CD4-positive, alpha-beta T cell treated with Interleukin-15 for 4 hours (primary cell): ENCODE data around the gene PLA2G1B.
"Not testable (repeated sequence)": the region's sequence is repeated elsewhere in the genome, so short reads cannot be mapped to it uniquely, and the experiment has no call there.

Source experiments
- DNase-seq: peaks from one replicate; pipeline ENCODE4 v3.0.0-alpha.2; 2020; ENCODE audit warnings: low spot score

The PLA2G1B gene

DNA sequence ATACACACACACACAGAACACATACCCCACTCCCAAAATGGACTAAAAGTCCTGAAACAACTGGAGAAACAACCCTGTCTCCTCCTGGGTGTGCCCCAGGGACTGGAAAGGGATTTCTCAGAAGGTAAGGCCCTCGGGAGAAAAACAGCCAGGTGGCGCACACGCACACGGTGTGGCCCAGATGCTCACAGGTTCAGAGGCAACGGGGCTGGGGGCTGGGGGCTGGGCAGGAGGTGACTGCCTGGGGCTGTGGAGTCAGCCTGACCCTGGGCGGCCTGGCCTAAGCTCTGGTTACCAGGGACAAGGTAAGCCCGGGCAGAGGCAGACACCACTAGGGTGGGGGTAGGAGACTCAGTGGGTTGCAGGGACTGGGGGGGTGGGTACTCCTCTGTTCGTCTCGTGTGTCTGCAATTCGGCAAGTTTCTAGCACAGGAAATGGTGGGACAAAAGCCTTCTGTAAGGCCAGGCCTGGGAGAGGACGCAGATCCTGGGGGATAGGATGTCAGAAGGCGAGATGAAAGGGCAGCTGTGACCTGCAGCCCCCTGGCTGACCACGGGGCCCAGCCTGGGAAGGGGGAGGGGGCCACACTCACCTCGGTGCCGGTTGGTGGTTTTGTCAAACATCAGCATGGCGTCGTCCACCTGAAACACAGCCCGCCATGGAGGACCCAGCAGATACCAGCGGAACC lies 31.0 kb upstream of the PLA2G1B start:
- no peak for DNase-seq

DNA sequence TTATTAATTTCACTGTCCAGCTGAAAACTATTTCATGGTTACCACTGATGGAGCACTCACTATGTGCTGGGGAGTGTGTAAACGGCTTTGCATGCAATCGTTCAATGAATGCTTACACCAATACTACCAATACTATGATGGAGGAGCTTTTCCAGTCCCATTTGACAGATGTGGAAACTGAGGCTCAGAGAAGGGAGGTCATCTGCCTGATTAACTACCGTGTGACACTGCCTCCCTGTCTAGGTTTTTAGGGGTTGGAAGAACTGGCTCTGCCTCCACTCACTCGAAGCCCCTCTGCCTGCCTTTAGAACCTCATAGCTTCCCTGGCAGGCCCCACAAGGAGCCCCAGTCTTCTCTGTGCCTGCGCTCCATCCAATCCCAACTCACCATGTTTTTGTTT lies 29.5 kb upstream of the PLA2G1B start:
- no peak for DNase-seq

GRCh38 chr12:120356567-120357030 lies 29.0 kb upstream of the PLA2G1B start:
- peak; percentile 69 for DNase-seq

DNA sequence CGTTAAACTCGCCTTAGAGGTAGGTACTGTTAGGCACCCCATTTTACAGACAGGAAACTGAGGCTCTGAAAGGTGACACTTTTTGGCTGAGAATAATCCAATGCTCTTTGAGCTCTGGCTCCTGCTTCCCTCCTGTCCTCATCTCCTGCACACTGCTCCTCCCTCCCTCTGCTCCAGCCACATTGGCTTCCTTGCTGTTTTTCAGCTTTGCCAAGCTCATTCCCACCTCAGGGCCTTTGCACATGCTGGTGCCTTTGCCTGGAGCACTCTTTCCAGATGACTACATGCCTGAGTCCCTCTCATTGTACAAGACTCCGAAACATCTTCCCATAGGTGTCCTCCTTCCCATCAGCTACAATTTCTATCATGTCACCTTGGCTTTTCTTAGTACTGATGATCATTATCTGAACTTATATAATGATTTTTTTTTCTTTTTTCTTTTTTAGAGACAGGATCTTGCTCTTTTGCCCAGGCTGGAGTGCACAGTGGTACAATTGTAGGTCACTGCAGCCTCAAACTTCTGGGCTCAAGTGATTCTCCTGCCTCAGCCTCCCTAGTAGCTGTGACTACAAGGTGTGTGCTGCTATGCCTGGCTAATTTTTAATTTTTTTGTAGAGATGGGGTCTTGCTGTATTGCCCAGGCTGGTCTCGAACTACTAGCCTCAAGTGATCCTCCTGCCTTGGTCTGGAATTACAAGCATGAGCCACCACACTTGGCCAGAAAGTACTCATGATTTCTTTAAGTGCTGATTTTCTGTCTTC lies 26.2 kb upstream of the PLA2G1B start:
- DNase-seq, result no peak

DNA sequence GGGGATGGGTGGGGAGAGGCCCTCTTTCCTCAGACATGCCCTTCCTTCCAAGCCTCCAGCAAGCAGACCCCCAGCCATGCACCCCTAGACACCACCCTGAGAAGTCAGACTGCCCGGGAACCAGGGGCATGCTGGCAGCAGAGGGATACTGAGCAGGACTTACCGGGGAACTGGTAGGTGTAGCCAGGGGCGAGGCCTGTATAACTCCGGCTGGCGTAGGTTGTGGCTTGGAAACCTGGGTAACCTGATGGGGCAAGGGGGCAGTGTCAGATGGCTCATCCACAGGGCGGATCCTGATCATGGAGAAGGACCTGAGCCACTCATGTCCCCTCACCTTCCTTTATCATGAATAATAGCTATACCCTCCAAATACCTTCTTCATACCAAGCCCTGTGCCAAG lies 25.6 kb upstream of the PLA2G1B start:
- DNase-seq, result no peak

DNA sequence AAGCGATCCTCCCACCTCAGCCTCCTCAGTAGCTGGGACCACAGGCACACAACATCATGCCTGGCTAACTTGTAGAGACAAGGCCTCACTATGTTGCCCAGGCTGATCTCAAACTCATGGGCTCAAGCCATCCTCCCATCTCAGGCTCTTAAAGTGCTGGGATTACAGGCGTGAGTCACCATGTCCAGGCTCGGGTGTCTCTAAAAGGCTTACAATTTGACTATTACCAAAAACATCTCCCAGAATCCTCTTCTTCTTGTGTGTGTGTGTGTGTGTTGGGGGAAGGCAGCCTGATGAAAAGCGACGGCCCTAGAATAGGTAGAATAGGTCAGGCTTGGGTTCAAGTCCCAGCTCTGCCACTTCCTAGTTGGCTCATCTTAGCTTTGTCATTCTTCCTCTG lies 24.5 kb upstream of the PLA2G1B start:
- DNase-seq, result no peak

DNA sequence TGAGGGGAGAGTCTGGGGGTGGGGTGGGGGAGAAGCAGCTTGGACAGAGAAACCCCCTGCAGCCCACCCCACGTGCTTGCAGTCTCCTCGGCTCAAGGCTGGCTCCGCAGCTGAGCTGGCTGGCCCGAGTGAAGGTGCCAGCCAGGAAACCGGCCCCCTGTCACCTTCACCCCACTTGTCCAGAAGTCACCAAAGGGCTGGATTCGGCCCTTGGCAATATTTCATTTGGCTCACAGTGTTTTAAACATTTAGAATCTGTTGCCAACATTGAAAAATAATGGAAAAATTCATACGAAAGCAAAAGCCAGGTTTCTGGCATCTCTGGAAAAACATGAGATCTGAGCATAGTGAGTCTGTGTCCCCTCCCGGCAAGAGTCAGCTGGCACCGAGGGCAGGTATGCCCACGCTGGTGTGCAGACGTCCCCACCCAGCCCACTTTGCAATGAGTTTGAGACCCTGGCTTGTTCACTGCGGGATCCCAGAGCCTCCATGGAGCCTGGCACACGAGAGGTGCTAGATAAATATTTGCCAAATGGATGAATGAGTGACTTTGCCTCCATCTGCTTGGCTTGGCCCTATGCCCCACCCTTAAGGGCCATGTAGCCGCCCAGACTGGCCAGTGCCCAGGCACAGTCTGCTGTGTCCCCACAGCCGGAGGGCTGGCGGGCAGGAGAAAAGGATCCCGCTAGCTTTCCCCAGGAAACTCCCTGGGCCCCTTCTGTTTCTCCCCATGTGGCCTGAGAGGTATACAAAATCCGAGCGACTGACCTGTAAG lies 23.2 kb upstream of the PLA2G1B start:
- no peak for DNase-seq

DNA sequence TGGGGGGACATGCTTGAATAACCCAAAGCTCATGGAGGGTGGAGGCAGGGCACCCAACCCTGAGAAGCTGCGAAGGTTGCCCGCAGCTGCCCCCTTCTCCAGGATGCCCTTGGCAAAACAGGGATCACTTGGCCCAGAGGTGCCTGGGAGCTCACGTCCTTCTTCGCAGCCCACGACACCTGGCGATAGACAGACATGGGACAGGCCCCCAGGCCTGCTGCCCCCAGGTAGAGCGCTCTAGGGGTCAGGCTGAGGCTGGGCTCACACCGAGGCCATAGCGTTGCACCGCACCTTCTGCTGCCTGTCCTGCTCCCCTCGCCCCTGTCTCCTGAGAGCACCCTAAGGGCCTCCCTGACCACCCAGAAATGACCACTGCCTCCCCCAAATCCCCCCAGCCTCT lies 20.2 kb upstream of the PLA2G1B start:
- DNase-seq, result no peak

DNA sequence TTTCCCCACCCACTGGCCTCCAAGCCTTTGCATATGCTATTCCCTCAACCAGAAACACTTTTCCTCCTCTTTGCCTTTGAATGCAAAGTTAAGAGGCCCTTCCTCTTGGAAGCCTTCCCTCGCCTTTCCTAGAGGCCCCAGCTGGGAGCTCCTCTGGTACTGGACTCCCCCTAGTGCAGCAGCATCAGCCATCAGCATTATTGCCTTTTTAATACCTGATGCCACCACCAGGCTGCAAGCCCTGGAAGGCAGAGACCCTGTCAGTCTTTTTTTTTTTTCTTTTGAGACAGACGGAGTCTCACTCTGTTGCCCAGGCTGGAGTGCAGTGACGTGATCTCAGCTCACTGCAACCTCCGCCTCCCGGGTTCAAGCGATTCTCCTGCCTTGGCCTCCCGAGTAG lies 19.1 kb upstream of the PLA2G1B start:
- DNase-seq, result no peak

DNA sequence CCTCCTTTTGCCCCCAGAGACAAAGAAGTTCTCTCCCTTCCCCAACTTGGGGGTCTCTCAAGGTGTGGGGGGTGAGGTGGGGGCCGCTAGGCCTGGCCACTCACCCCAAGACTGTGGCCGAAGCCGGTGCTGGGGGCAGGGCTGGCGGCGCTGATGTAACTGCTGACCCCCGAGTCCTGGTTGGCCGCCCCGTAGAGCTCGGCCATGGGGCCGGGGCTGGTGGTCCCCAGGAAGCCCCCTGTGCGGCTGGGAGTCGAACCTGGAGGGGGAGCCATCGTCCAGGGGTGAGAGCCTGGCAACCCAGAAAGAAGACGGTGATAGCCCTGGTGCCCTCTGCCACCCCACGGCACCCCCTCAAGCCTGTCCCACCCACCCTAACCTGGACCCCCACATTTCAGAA lies 18.5 kb upstream of the PLA2G1B start:
- no peak for DNase-seq

DNA sequence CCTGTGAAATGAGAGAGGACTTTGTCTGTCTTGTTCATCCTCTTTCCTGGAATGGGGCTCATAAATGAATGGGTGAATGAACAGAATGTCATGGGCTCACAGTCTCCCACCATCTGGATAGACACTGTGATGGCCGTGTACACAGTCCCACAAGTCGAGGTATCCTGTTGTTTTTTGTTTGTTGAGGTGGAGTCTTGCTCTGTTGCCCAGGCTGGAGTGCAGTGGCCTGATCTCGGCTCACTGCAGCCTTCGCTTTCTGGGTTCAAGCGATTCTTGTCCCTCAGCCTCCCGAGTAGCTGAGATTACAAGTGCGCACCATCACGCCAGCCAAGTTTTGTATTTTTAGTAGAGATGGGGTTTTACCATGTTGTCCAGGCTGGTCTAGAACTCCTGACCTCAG lies 16.1 kb upstream of the PLA2G1B start:
- no peak for DNase-seq

GRCh38 chr12:120343039-120343537 lies 15.5 kb upstream of the PLA2G1B start:
- DNase-seq, result no peak

- DNase-seq, result no peak
Observed at GRCh38 chr12:120342175-120343038, 14.8 kb upstream of the PLA2G1B start.

- DNase-seq, result no peak
Observed at GRCh38 chr12:120339256-120339655, 11.7 kb upstream of the PLA2G1B start.

- no peak for DNase-seq
Observed at GRCh38 chr12:120337730-120338129, 10.2 kb upstream of the PLA2G1B start.

DNA sequence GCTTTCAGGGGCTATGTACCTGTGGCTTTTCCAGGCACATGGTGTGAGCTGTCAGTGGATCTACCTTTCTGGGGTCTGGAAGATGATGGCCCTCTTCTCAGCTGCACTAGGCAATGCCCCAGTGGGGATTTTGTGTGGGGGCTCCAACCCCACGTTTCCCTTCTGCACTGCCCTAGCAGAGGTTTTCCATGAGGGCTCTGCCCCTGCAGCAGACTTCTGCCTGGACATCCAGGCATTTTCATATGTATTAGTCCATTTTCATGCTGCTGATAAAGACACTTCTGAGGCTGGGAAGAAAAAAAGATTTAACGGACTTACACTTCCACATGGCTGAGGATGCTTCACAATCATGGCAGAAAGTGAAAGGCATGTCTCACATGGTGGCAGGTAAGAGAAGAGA lies 8.8 kb upstream of the PLA2G1B start:
- DNase-seq, result not testable (repeated sequence)

DNA sequence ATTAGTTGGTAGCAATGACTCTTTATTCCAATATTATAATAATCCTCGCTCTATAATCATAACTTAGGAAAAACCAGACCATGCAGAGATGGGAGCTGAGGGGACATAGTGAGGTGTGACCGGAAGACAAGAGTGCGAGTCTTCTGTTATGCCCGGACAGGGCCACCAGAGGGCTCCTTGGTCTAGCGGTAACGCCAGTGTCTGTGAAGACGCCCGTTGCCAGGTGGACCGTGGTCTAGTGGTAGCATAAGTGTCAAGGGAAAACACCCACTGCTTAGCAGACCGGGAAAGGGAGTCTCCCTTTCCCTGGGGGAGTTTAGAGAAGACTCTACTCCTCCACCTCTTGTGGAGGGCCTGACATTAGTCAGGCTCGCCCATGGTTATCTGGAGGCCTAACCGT lies 7.9 kb upstream of the PLA2G1B start:
- peak; percentile 9 for DNase-seq

- DNase-seq, result no peak
Observed at GRCh38 chr12:120332523-120332922, 4.9 kb upstream of the PLA2G1B start.

GRCh38 chr12:120332041-120332440 lies 4.5 kb upstream of the PLA2G1B start:
- no peak for DNase-seq

DNA sequence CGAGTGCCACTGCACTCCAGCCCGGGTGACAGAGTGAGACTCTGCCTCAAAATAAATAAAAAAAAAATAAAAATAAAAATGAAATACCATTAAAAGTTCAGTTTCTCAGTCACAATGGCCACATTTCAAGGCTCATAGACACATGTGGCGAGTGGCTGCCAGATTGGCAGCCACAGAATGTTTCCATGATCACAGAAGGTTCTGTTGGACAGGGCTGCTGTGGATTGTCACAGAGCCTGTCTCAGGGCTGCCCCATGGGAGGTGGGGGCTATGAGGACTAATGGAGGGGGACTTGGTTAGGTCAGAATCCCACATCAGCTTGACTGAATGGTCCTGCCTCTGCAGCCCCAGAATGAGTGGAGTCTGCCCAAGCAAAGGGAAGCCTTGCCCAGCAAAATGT lies 3.8 kb upstream of the PLA2G1B start:
- no peak for DNase-seq

DNA sequence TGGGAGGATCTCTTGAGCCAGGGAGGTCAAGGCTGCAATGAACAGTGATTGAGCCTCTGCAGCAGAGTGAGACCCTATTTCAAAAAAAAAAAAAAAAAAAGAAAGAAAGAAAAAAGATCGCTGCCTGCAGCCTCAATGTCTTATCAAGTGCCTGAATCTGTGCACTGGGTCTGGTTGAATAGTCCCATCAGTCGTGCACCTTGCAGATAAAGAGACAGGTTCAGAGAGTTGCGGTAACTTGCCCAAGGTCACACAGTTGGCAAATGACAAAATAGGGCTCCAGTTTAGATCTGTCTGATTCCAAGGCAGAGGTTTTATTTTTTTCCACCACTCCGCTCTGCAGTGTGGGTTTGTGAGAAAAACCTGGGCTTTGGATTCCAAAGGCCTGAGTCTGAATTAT lies 649 bp upstream of the PLA2G1B start:
- no peak for DNase-seq
